NCI-H748 (cell line): ENCODE results near the gene MARCHF9.
"Not testable (repeated sequence)": the region's sequence is repeated elsewhere in the genome, so short reads cannot be mapped to it uniquely, and the experiment has no call there.

Experiments used
- DNase-seq: peaks from one replicate; lab custom pipeline; 2025; ENCODE audit not compliant: unreplicated experiment; lab: John Stamatoyannopoulos, UW

MARCHF9 gene

GRCh38 chr12:57754411-57755193 is at the start of gene MARCHF9:
MARCHF9 (plus strand) TSS chr12:57755103; CDS start chr12:57755529, 426 bp downstream.
- peak; percentile 94 for DNase-seq

GRCh38 chr12:57707250-57707649 is 47.7 kb upstream of the MARCHF9 start:
- no peak for DNase-seq

- no peak for DNase-seq
Measured at GRCh38 chr12:57708296-57708695, 46.6 kb upstream of the MARCHF9 start.

- DNase-seq: no peak
Measured at GRCh38 chr12:57712701-57713100, 42.2 kb upstream of the MARCHF9 start.

- DNase-seq: no peak
Measured at GRCh38 chr12:57713209-57713608, 41.7 kb upstream of the MARCHF9 start.

GRCh38 chr12:57715036-57715748 is 39.7 kb upstream of the MARCHF9 start:
- DNase-seq: not testable (repeated sequence)

- DNase-seq: no peak
Measured at GRCh38 chr12:57715786-57716185, 39.1 kb upstream of the MARCHF9 start.

GRCh38 chr12:57716305-57716704 is 38.6 kb upstream of the MARCHF9 start:
- no peak for DNase-seq

- DNase-seq: no peak
Measured at GRCh38 chr12:57717131-57717530, 37.8 kb upstream of the MARCHF9 start.

- no peak for DNase-seq
Measured at GRCh38 chr12:57717846-57718640, 36.9 kb upstream of the MARCHF9 start.

GRCh38 chr12:57718641-57719528 is 36.0 kb upstream of the MARCHF9 start:
- no peak for DNase-seq

- no peak for DNase-seq
Measured at GRCh38 chr12:57719777-57720605, 34.9 kb upstream of the MARCHF9 start.

GRCh38 chr12:57720606-57721595 is 34.0 kb upstream of the MARCHF9 start:
- no peak for DNase-seq

- not testable (repeated sequence) for DNase-seq
Measured at GRCh38 chr12:57721846-57722608, 32.9 kb upstream of the MARCHF9 start.

GRCh38 chr12:57722716-57723629 is 31.9 kb upstream of the MARCHF9 start:
- peak; percentile 54 for DNase-seq

GRCh38 chr12:57723630-57723962 is 31.3 kb upstream of the MARCHF9 start:
- no peak for DNase-seq
